OCI-LY3 (cell line): ENCODE measurements around the gene PDIK1L.

ENCODE experiments used
- H2AFZ ChIP-seq: fragments of 200-600, 300-600 bp; shearing (Covaris generic); 2 replicates; pipeline ENCODE4 v1.6.0; 2014; ENCODE audit warnings: antibody characterized with exemption, low read depth, low read length
- H3K27ac ChIP-seq: fragments of 200-600, 300-600 bp; sonication (generic); 2 replicates; pipeline ENCODE4 v1.5.1; 2014; ENCODE audit warnings: mild to moderate bottlenecking, low read length, moderate library complexity, mixed read lengths
- H3K27me3 ChIP-seq: fragments of 200-600, 300-600 bp; sonication (generic); 2 replicates; pipeline ENCODE4 v1.6.1; 2014; ENCODE audit warnings: low read depth, low read length, mixed read lengths
- H3K36me3 ChIP-seq: fragments of 200-600, 300-600 bp; sonication (generic); replicated peaks from 2 replicates; pipeline ENCODE3; 2014; ENCODE audit warnings: low read depth, low read length, mixed read lengths
- H3K4me1 ChIP-seq: fragments of 300-600, 200-600 bp; sonication (generic); 2 replicates; pipeline ENCODE4 v1.6.1; 2014; ENCODE audit warnings: low read length, mixed read lengths
- H3K4me2 ChIP-seq: fragments of 200-600, 300-600 bp; sonication (generic); 2 replicates; pipeline ENCODE4 v1.6.1; 2014; ENCODE audit warnings: low read length, mixed read lengths
- H3K4me3 ChIP-seq: fragments of 300-600, 200-600 bp; sonication (generic); 2 replicates; pipeline ENCODE4 v1.5.1; 2014; ENCODE audit warnings: antibody characterized with exemption, mild to moderate bottlenecking, low read length, moderate library complexity
- H3K79me2 ChIP-seq: fragments of 300-600, 200-600 bp; shearing (Covaris generic); 2 replicates; pipeline ENCODE4 v1.6.1; 2014; ENCODE audit warnings: mild to moderate bottlenecking, low read length, mixed read lengths
- H3K9ac ChIP-seq: fragments of 300-600, 200-600 bp; shearing (Covaris generic); 2 replicates; pipeline ENCODE4 v1.6.0; 2014; ENCODE audit warnings: mild to moderate bottlenecking, low read length, moderate library complexity
- H3K9me3 ChIP-seq: fragments of 200-600, 300-600 bp; shearing (Covaris generic); 2 replicates; pipeline ENCODE4 v1.6.1; 2014; ENCODE audit warnings: low read length, mixed read lengths; ENCODE audit not compliant: insufficient read depth
- H4K20me1 ChIP-seq: fragments of 200-600, 300-600 bp; sonication (generic); 2 replicates; pipeline ENCODE4 v1.6.1; 2016; ENCODE audit warnings: low read length, mixed read lengths; ENCODE audit not compliant: insufficient read depth
- EZH2phosphoT487 ChIP-seq: fragments of 200-600 bp; shearing (Covaris generic); IDR thresholded peaks from 2 replicates; pipeline ENCODE4 v1.6.1; 2018; ENCODE audit warnings: antibody characterized with exemption, mixed run types, low read depth
- TF ChIP-seq, protein P1 (sequence below): fragments of 200-600, 300-600 bp; sonication (generic); IDR thresholded peaks from 2 replicates; pipeline ENCODE4 v1.5.1; 2014; ENCODE audit warnings: antibody characterized with exemption, low read length, low read depth

Gene PDIK1L

DNA sequence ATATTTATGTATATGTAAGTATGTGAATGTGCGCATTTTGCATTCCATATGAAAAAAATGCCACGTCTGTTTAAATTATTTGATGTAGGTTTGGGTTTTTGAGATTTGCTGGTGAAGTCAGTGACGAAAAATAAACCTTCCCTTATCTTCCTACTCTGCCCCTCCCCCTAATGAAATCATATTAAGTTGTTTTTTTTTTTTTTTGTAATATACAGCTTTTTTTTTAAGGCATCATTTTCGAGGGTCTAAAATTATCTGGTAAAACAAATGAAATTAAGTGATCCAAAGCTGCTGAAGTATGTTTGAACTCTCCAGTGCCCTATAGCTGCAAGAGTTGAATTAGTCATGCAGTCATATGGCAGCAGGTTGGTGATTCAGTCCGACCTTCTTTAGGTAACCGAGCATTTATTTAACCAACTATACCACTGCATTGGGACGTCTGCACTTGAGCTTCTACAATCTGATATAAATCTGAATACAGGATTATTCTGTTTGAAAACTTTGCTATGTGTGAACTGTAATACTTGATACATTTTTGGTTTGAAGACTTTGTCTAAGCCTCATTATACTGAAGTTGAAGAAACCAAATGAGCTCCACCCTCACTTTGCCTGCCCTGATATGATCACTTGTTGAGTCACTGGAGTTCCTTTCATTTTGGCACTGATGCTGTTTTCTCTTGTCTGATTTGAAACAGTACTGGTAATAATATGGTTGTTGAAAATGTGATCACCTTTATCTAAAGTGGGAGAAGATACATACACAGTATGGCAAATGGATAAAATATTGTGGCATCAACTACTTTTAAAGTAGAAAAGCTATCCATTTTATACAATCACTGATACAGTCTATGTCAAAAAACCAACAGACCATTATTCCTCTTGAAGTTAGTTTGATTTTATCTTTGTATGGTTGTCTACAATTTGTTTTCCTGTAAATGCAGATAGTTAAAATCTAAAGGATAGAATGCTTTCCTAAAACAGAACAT is 11.7 kb downstream of the PDIK1L start:
- H3K27me3 ChIP-seq: no peaks in the 10 kb centered on the region
- TF ChIP-seq EZH2phosphoT487: no peak
- TF ChIP-seq, protein P1, sequence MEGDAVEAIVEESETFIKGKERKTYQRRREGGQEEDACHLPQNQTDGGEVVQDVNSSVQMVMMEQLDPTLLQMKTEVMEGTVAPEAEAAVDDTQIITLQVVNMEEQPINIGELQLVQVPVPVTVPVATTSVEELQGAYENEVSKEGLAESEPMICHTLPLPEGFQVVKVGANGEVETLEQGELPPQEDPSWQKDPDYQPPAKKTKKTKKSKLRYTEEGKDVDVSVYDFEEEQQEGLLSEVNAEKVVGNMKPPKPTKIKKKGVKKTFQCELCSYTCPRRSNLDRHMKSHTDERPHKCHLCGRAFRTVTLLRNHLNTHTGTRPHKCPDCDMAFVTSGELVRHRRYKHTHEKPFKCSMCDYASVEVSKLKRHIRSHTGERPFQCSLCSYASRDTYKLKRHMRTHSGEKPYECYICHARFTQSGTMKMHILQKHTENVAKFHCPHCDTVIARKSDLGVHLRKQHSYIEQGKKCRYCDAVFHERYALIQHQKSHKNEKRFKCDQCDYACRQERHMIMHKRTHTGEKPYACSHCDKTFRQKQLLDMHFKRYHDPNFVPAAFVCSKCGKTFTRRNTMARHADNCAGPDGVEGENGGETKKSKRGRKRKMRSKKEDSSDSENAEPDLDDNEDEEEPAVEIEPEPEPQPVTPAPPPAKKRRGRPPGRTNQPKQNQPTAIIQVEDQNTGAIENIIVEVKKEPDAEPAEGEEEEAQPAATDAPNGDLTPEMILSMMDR: no peak
- H2AFZ ChIP-seq: no peak overlapping the region

DNA sequence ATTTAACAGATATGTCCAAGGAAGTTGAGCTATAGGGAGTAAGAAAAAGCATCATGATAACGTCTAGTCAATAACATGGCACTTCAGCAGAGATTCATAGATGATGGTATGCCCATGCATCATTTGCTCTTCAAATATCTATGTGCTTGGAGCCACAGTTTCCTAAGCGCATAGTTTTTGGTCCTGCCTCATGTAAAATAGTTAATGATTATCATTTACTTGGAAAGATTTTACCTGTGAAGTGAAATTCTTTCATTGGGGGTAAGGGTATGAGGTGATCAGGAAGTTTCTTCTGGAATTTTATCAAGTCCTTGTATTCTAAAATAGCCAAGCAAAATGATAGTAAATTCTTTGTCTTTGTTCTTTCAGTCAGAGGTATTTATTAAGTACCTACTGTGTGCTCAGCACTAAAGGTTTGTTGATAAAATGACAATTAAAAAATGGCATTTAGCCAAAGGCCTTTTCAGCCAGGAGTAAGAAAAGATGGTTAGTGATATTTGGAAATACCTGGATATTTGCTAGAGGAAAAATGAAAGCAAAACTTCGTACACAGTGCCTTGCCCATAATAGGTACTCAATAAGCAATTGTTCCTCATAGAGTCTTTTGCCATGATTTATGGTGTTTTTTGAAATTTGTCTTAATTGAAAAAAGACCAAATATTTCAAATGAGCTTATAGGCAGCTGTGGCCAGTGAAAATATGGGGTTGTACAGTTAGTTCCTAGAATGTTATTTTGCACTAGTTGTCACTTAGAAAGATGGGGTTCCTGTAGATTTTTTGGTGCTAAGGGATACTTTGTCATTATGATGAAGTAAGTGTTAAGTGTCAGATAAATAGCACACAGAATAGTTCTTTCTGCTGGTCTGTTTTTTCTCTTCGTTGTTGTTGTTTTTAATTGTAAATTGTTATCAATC is 13.1 kb downstream of the PDIK1L start:
- Histone ChIP-seq H3K4me3 (no peak overlapping the region), H3K36me3 (peaks cover 4% of the 10 kb centered on the region), H3K9me3 (no peaks in the 10 kb centered on the region), H3K9ac (no peak overlapping the region), H3K27ac (no peak overlapping the region), H3K4me2 (no peak overlapping the region), H4K20me1 (no peaks in the 10 kb centered on the region), H3K4me1 (peaks cover 5% of the 10 kb centered on the region; the same call in 1 of the 2 replicates), H3K79me2 (no peaks in the 10 kb centered on the region), H2AFZ (no peak overlapping the region), H3K27me3 (no peaks in the 10 kb centered on the region)
- TF ChIP-seq, protein P1: no peak
- no peak for TF ChIP-seq EZH2phosphoT487

More for the DNA sequence above, 11.7 kb downstream of the PDIK1L start:
- Histone ChIP-seq H3K9me3 (no peaks in the 10 kb centered on the region), H3K4me1 (peaks cover 5% of the 10 kb centered on the region; the same call in 1 of the 2 replicates), H3K4me3 (no peak overlapping the region), H3K27ac (no peak overlapping the region), H3K79me2 (no peaks in the 10 kb centered on the region), H4K20me1 (no peaks in the 10 kb centered on the region), H3K36me3 (peaks cover 6% of the 10 kb centered on the region), H3K9ac (no peak overlapping the region), H3K4me2 (no peak overlapping the region)

DNA sequence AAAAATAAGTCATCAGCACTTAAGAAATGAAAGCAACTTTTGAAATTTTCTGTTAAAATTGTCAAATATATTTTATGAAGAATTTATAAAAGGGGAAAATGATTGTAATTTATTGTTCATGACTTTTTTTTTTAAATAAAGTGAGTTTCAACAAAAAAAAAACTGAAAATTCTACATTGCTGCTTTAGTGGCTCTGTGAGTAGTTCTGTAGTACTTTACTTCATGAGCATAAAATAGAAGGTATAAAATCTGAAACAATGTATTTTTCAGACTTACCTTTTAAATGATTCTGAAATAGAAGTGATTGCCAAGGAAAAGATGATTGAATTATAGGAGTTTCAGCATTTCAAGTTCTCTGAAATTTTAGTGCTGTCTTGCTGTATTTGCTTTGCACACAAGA is 13.8 kb downstream of the PDIK1L start:
- Histone ChIP-seq H3K36me3 (peaks cover 4% of the 10 kb centered on the region), H3K27me3 (no peaks in the 10 kb centered on the region), H2AFZ (no peak overlapping the region), H3K4me3 (no peak overlapping the region), H3K9ac (no peak overlapping the region), H3K4me1 (peaks cover 5% of the 10 kb centered on the region; the same call in 1 of the 2 replicates), H3K27ac (no peak overlapping the region), H3K79me2 (no peaks in the 10 kb centered on the region), H3K9me3 (no peaks in the 10 kb centered on the region), H4K20me1 (no peaks in the 10 kb centered on the region), H3K4me2 (no peak overlapping the region)
- TF ChIP-seq EZH2phosphoT487: no peak
- TF ChIP-seq, protein P1: no peak

DNA sequence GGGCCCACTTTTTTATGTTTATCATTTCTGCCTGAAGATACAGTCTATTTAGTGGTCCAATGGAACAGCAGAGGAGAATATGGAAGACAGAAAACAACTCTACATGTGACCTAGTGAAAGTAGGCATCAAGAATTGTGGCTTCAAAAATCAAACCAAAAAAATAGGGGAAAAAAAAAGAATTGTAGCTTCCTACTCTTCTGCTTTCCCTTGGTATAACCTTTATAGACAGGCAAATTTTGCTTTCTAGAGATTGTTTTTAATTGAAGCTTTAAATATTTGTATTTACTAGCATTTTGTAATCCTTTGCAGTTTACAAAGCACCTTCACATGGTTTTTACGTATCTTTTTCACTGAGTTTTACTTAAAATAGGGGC is 14.3 kb downstream of the PDIK1L start:
- H3K9ac ChIP-seq: no peak overlapping the region
- no peaks in the 10 kb centered on the region for H3K79me2 ChIP-seq
- H3K36me3 ChIP-seq: peaks cover 4% of the 10 kb centered on the region
- H4K20me1 ChIP-seq: no peaks in the 10 kb centered on the region
- H3K27me3 ChIP-seq: no peaks in the 10 kb centered on the region
- H3K4me1 ChIP-seq: peaks cover 5% of the 10 kb centered on the region; the same call in 1 of the 2 replicates
- no peaks in the 10 kb centered on the region for H3K9me3 ChIP-seq
- no peak for TF ChIP-seq EZH2phosphoT487
- TF ChIP-seq, protein P1: no peak
- H3K4me2 ChIP-seq: no peak overlapping the region
- H3K27ac ChIP-seq: no peak overlapping the region
- H2AFZ ChIP-seq: no peak overlapping the region
- H3K4me3 ChIP-seq: no peak overlapping the region
